CD4-positive, alpha-beta T cell (primary cell): ENCODE data around the gene MRPS35. TPM values are rescaled to one million over a fixed set of nuclear protein-coding genes. Genes with fewer than 3 reads are reported as not detected.

ENCODE experiments used
- ATAC-seq: fragments of 200-7000 bp; cut with Tn5 transposase; one replicate; pipeline ENCODE4 v1.10.0; 2022; ENCODE audit warnings: mild to moderate bottlenecking; ENCODE audit not compliant: poor library complexity
- CTCF ChIA-PET: fragments of 350-600 bp; sonication (Branson Sonifier 250); formaldehyde crosslinking; loops from one replicate; lab custom pipeline; 2021; ENCODE audit warnings: antibody characterized with exemption, inconsistent platforms; lab: Charles Lee
- POLR2A ChIA-PET: fragments of 350-600 bp; sonication (Branson Sonifier 250); formaldehyde crosslinking; loops from one replicate; lab custom pipeline; 2021; ENCODE audit warnings: antibody characterized with exemption, inconsistent platforms; lab: Charles Lee
- DNase-seq, 14 experiments: peaks; one replicate each; pipeline ENCODE4 v3.0.0-alpha.2; 2013 to 2020; ENCODE audit warnings: mixed read lengths in 2 of 14
- H3K27ac ChIP-seq, 2 donors: one replicate each; pipeline versions ENCODE4 v1.5.1 to v1.7.0; 2013; ENCODE audit warnings: low read length in 2 of 2, low read depth in 1 of 2, mild to moderate bottlenecking in 1 of 2
- H3K27me3 ChIP-seq, 2 experiments: 1 replicate in 1 of 2; 2 replicates in 1 of 2; pipeline versions ENCODE4 v1.6.1 to v1.7.0; 2013; ENCODE audit warnings: low read length in 2 of 2, control low read depth in 1 of 2, mild to moderate bottlenecking in 1 of 2, moderate library complexity in 1 of 2; ENCODE audit not compliant: insufficient read depth in 2 of 2, control insufficient read depth in 1 of 2
- H3K36me3 ChIP-seq: one replicate; pipeline ENCODE4 v1.6.1; 2013; ENCODE audit warnings: low read length, control low read depth; ENCODE audit not compliant: insufficient read depth
- H3K4me1 ChIP-seq: one replicate; pipeline ENCODE4 v1.6.1; 2013; ENCODE audit warnings: low read length, control low read depth; ENCODE audit not compliant: insufficient read depth
- H3K4me3 ChIP-seq: one replicate; pipeline ENCODE4 v1.5.1; 2013; ENCODE audit warnings: mild to moderate bottlenecking, low read length, moderate library complexity
- H3K9me3 ChIP-seq, 2 experiments: 1 replicate in 1 of 2; 2 replicates in 1 of 2; pipeline versions ENCODE4 v1.6.1 to v1.7.0; 2013; ENCODE audit warnings: low read length in 2 of 2, mild to moderate bottlenecking in 2 of 2, control low read depth in 1 of 2, moderate library complexity in 1 of 2; ENCODE audit not compliant: control insufficient read depth in 1 of 2, insufficient read depth in 1 of 2
- H3K27ac Mint-ChIP-seq: one replicate; pipeline ENCODE4 v1.8.0; 2020; ENCODE audit warnings: mixed read lengths
- H3K27me3 Mint-ChIP-seq: one replicate; pipeline ENCODE4 v1.8.0; 2021; ENCODE audit warnings: mixed read lengths
- H3K36me3 Mint-ChIP-seq: one replicate; pipeline ENCODE4 v1.8.0; 2021; ENCODE audit warnings: low read depth, mixed read lengths
- H3K4me1 Mint-ChIP-seq: one replicate; pipeline ENCODE4 v1.8.0; 2021; ENCODE audit warnings: low read depth, mixed read lengths
- H3K4me3 Mint-ChIP-seq: one replicate; pipeline ENCODE4 v1.8.0; 2020; ENCODE audit warnings: mild to moderate bottlenecking, mixed read lengths
- H3K9me3 Mint-ChIP-seq: one replicate; pipeline ENCODE4 v1.8.0; 2020; ENCODE audit warnings: mixed read lengths
- intact Hi-C, 2 experiments: fragments of 100-400 bp; cut with DNase I in 1 of 2; cut with micrococcal nuclease in 1 of 2; formaldehyde crosslinking; loops; one replicate each; pipeline versions ENCODE4 v1.15.1 to v1.9.0; 2023 to 2025; cut with DNase I, micrococcal nuclease
- total RNA-seq, 174 experiments: library from RNA in 2 of 174; stranded (reverse) in 2 of 174; gene quantifications; one replicate each; pipeline ENCODE4 v1.2.3 and lab custom pipeline; 2021 to 2026
- TF ChIP-seq, protein P1 (sequence below): fragments of 200-600 bp; IDR thresholded peaks from one replicate; pipeline ENCODE4 v1.8.0; 2022; ENCODE audit warnings: antibody characterized with exemption, mild to moderate bottlenecking

The MRPS35 gene
- total RNA-seq, 2 experiments from 2014 or later: 22.1 to 23.9 TPM

DNA sequence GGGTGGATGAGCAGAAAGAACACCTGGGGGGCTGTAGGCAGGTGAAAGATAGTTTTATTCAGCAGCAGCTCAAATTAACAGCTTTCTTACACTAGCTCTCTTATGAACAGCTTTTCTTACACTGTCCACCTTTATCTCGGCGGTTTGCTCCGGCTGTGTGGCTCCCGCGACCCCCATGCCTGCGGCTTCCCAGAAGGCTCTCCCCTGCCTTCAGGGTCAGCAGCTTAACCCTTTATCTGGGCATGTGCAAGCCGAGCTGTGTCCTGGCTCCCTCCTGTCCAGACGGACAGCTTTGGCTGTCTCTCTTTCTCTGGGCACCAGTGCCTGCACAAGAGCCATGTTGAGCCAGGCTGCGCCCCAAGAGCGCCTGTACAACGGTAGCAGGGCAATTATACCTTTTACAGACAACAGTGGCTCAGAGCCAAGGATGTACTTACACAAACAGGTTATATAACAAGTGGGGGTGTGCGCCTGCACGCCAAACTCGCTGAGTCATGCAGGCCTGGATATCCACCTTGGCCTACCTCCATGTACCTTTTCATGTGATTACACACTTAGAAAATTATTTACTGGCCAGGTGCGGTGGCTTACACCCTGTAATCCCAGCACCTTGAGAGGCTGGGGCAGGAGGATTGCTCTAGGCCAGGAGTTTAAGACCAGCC is 40.9 kb downstream of the MRPS35 start:
- ChIA-PET POLR2A (no interaction called here), CTCF (no interaction called here)
- no peaks in the 10 kb centered on the region for H3K9me3 Mint-ChIP-seq
- H3K27me3 ChIP-seq: no peaks in the 10 kb centered on the region
- DNase-seq: no peak
- TF ChIP-seq, protein P1, sequence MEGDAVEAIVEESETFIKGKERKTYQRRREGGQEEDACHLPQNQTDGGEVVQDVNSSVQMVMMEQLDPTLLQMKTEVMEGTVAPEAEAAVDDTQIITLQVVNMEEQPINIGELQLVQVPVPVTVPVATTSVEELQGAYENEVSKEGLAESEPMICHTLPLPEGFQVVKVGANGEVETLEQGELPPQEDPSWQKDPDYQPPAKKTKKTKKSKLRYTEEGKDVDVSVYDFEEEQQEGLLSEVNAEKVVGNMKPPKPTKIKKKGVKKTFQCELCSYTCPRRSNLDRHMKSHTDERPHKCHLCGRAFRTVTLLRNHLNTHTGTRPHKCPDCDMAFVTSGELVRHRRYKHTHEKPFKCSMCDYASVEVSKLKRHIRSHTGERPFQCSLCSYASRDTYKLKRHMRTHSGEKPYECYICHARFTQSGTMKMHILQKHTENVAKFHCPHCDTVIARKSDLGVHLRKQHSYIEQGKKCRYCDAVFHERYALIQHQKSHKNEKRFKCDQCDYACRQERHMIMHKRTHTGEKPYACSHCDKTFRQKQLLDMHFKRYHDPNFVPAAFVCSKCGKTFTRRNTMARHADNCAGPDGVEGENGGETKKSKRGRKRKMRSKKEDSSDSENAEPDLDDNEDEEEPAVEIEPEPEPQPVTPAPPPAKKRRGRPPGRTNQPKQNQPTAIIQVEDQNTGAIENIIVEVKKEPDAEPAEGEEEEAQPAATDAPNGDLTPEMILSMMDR: no peak
- no peak overlapping the region for H3K27ac ChIP-seq
- no peaks in the 10 kb centered on the region for H3K27me3 Mint-ChIP-seq
- no peaks in the 10 kb centered on the region for H3K4me1 Mint-ChIP-seq
- no peak for ATAC-seq
- no peaks in the 10 kb centered on the region for H3K4me1 ChIP-seq
- no peak overlapping the region for H3K4me3 Mint-ChIP-seq
- H3K9me3 ChIP-seq: no peaks in the 10 kb centered on the region
- no peak overlapping the region for H3K27ac Mint-ChIP-seq
- H3K4me3 ChIP-seq: no peak overlapping the region
- peaks cover 18% of the 10 kb centered on the region for H3K36me3 ChIP-seq
- intact Hi-C loops: no loop called here
- peaks cover 50% of the 10 kb centered on the region for H3K36me3 Mint-ChIP-seq

GRCh38 chr12:27754795-27755194 is 44.2 kb downstream of the MRPS35 start:
- no peaks in the 10 kb centered on the region for H3K9me3 Mint-ChIP-seq
- CTCF ChIA-PET: interaction anchor here (1.2 kb wide), 1 partner anchor 66 kb away, joined by 3 read pairs; no protein-coding TSS in a partner anchor
- Histone ChIP-seq H3K9me3 (no peaks in the 10 kb centered on the region), H3K4me3 (no peak overlapping the region), H3K36me3 (peaks cover 12% of the 10 kb centered on the region), H3K27me3 (no peaks in the 10 kb centered on the region), H3K4me1 (no peaks in the 10 kb centered on the region), H3K27ac (no peak overlapping the region)
- no peak for DNase-seq
- no peak for ATAC-seq
- H3K27ac Mint-ChIP-seq: no peak overlapping the region
- no peaks in the 10 kb centered on the region for H3K4me1 Mint-ChIP-seq
- intact Hi-C loops: no loop called here
- no peaks in the 10 kb centered on the region for H3K27me3 Mint-ChIP-seq
- peaks cover 34% of the 10 kb centered on the region for H3K36me3 Mint-ChIP-seq
- H3K4me3 Mint-ChIP-seq: no peak overlapping the region
- POLR2A ChIA-PET: no interaction called here
- TF ChIP-seq, protein P1: no peak

GRCh38 chr12:27756670-27757195 is 46.1 kb downstream of the MRPS35 start:
- Mint-ChIP-seq H3K36me3 (peaks cover 38% of the 10 kb centered on the region), H3K4me3 (no peak overlapping the region), H3K4me1 (no peaks in the 10 kb centered on the region), H3K27ac (no peak overlapping the region), H3K9me3 (no peaks in the 10 kb centered on the region), H3K27me3 (no peaks in the 10 kb centered on the region)
- Histone ChIP-seq H3K27me3 (no peaks in the 10 kb centered on the region), H3K4me1 (no peaks in the 10 kb centered on the region), H3K4me3 (no peak overlapping the region), H3K9me3 (no peaks in the 10 kb centered on the region), H3K27ac (no peak overlapping the region), H3K36me3 (peaks cover 11% of the 10 kb centered on the region)
- intact Hi-C loops: no loop called here
- ATAC-seq: no peak
- DNase-seq: no peak
- CTCF ChIA-PET: interaction anchor here (0.6 to 1.2 kb wide), 2 partner anchors 18 to 291 kb away, joined by 3 read pairs; no protein-coding TSS in a partner anchor
- POLR2A ChIA-PET: no interaction called here
- TF ChIP-seq, protein P1: no peak
